GM19372 (cell line): ENCODE measurements around the gene NUP210L.

ENCODE experiments used
- ATAC-seq: cut with Tn5 transposase; IDR thresholded peaks from one replicate; pipeline ENCODE4 v1.9.1; 2021; ENCODE audit warnings: mild to moderate bottlenecking, low read depth, moderate library complexity; ENCODE audit not compliant: unreplicated experiment

Gene NUP210L

GRCh38 chr1:153970346-153970745 is 184.5 kb downstream of the NUP210L start:
- ATAC-seq, result no peak

- no peak for ATAC-seq
Observed at GRCh38 chr1:153968972-153969371, 185.9 kb downstream of the NUP210L start.

GRCh38 chr1:153968408-153968807 is 186.5 kb downstream of the NUP210L start:
- no peak for ATAC-seq

- ATAC-seq, result no peak
Observed at GRCh38 chr1:153968000-153968363, 186.9 kb downstream of the NUP210L start.

- ATAC-seq, result peak; percentile 74
Observed at GRCh38 chr1:153967107-153967999, 187.5 kb downstream of the NUP210L start, which contains the start of gene CREB3L4. CREB3L4 (plus strand) TSS chr1:153967902; CDS start chr1:153968526, 624 bp downstream.

- ATAC-seq, result no peak
Observed at GRCh38 chr1:153963850-153964331, 191.0 kb downstream of the NUP210L start.

GRCh38 chr1:153963030-153963849 is 191.6 kb downstream of the NUP210L start, which contains the start of gene SLC39A1:
SLC39A1 (minus strand) TSS chr1:153963537; CDS start chr1:153962715, 822 bp downstream.
- peak; percentile 45 for ATAC-seq

GRCh38 chr1:153962088-153963029 is 192.5 kb downstream of the NUP210L start:
- ATAC-seq, result no peak

GRCh38 chr1:153961421-153961820 is 193.5 kb downstream of the NUP210L start:
- no peak for ATAC-seq

- ATAC-seq, result no peak
Observed at GRCh38 chr1:153960206-153960605, 194.7 kb downstream of the NUP210L start.

- ATAC-seq, result no peak
Observed at GRCh38 chr1:153959454-153959853, 195.4 kb downstream of the NUP210L start.

GRCh38 chr1:153958961-153959260 is 196.0 kb downstream of the NUP210L start:
- no peak for ATAC-seq

- ATAC-seq, result peak; percentile 74
Observed at GRCh38 chr1:153958111-153958960, 196.5 kb downstream of the NUP210L start, which contains the start of gene CRTC2. CRTC2 (minus strand) TSS chr1:153958612; CDS start chr1:153958497, 115 bp downstream.

- peak; percentile 7 for ATAC-seq
Observed at GRCh38 chr1:153957744-153958110, 197.1 kb downstream of the NUP210L start.

GRCh38 chr1:153956997-153957715 is 197.7 kb downstream of the NUP210L start:
- ATAC-seq, result no peak

- ATAC-seq, result no peak
Observed at GRCh38 chr1:153954826-153955225, 200.0 kb downstream of the NUP210L start.

- no peak for ATAC-seq
Observed at GRCh38 chr1:153953859-153954365, 201.0 kb downstream of the NUP210L start.

- no peak for ATAC-seq
Observed at GRCh38 chr1:153951801-153952200, 203.1 kb downstream of the NUP210L start.
